Gastroesophageal sphincter (tissue), 3 donors: ENCODE measurements around the gene NAA20.

Source experiments
- CTCF ChIP-seq, 4 experiments: fragments of 200-600 bp in 2 of 4; fragments of 450-650 bp in 2 of 4; sonication (generic) in 1 of 4; IDR thresholded peaks; one replicate each; pipeline ENCODE4 v1.5.1; 2017 to 2019; ENCODE audit warnings: antibody characterized with exemption in 4 of 4, mild to moderate bottlenecking in 2 of 4, moderate library complexity in 2 of 4
- POLR2A ChIP-seq, 2 donors: fragments of 450-650 bp; IDR thresholded peaks; one replicate each; pipeline ENCODE4 v1.6.1; 2017; ENCODE audit warnings: antibody characterized with exemption in 2 of 2, mild to moderate bottlenecking in 2 of 2, moderate library complexity in 1 of 2
- POLR2AphosphoS5 ChIP-seq: sonication (generic); formaldehyde crosslinking; IDR thresholded peaks from one replicate; pipeline ENCODE4 v1.6.1; 2017; ENCODE audit warnings: antibody characterized with exemption

GRCh38 chr20:19968466-19969073 is 48.6 kb upstream of the NAA20 start:
- TF ChIP-seq CTCF (IDR thresholded peaks at IDR 0.05), result no peak
- TF ChIP-seq POLR2AphosphoS5, result no peak
- TF ChIP-seq POLR2A (IDR thresholded peaks at IDR 0.05), result no peak
